Measurements from ENCODE around the gene GEMIN7. TPM values are rescaled to one million over a fixed set of nuclear protein-coding genes. Genes with fewer than 3 reads are reported as not detected.

Gene GEMIN7
- total and polyA plus RNA-seq, 2 of the 13 experiments (the other 11 are each of a cell fraction or from before 2014, with no cell fraction given), result 24.1 to 30.6 TPM

GRCh38 chr19:45076029-45076850 lies 2.8 kb upstream of the GEMIN7 start, which contains the start of gene ZNF296 (continued):
- TF ChIP-seq ZBTB10 (CRISPR knock-in tag; IDR thresholded peaks at IDR 0.05; ENCODE audit: borderline replicate concordance) (0 out of 2 replicates have a peak, but pooled peaks have one; percentile 8), ZBTB49 (CRISPR knock-in tag; IDR thresholded peaks at IDR 0.05; ENCODE audit: borderline replicate concordance) (no peak), ZNF230 (CRISPR knock-in tag; IDR thresholded peaks at IDR 0.05) (no peak), ZNF121 (CRISPR knock-in tag; IDR thresholded peaks at IDR 0.05) (no peak), ATAD3A (CRISPR knock-in tag; IDR thresholded peaks at IDR 0.05) (no peak), SAFB2 (CRISPR knock-in tag; IDR thresholded peaks at IDR 0.05; ENCODE audit: borderline replicate concordance, low read depth) (no peak), ZNF33A (CRISPR knock-in tag; IDR thresholded peaks at IDR 0.05; ENCODE audit: borderline replicate concordance) (no peak), ZNF432 (CRISPR knock-in tag; IDR thresholded peaks at IDR 0.05; ENCODE audit: borderline replicate concordance) (no peak), RNF2 (conservative IDR thresholded peaks at IDR 0.05; ENCODE audit: low read depth) (peak; percentile 58; the same call in 1 of the 2 replicates), ZNF709 (CRISPR knock-in tag; IDR thresholded peaks at IDR 0.05) (no peak), TRIM22 (IDR thresholded peaks at IDR 0.05) (no peak), MXD1 (CRISPR knock-in tag; IDR thresholded peaks at IDR 0.05) (peak; percentile 28), U2AF2 (IDR thresholded peaks at IDR 0.05; ENCODE audit: low read depth, low read length) (no peak), PHF20 (CRISPR knock-in tag; IDR thresholded peaks at IDR 0.05) (peak; percentile 51), ZNF503 (CRISPR knock-in tag; IDR thresholded peaks at IDR 0.05) (no peak), MTA1 (CRISPR knock-in tag; IDR thresholded peaks at IDR 0.05; ENCODE audit: borderline replicate concordance) (no peak), ZC3H13 (CRISPR knock-in tag; IDR thresholded peaks at IDR 0.05) (peak; percentile 4; the same call in 1 of the 2 replicates), RARA (CRISPR knock-in tag; IDR thresholded peaks at IDR 0.05) (peak; percentile 64), ZNF232 (CRISPR knock-in tag; IDR thresholded peaks at IDR 0.05; ENCODE audit: borderline replicate concordance) (no peak), NR2C2 (CRISPR knock-in tag; IDR thresholded peaks at IDR 0.05; ENCODE audit: borderline replicate concordance) (peak; percentile 66), TCF7L2 (IDR thresholded peaks at IDR 0.05; ENCODE audit: low read depth, low read length) (no peak)
